ENCODE results near the gene ATF3.

- TF ChIP-seq, protein P1, sequence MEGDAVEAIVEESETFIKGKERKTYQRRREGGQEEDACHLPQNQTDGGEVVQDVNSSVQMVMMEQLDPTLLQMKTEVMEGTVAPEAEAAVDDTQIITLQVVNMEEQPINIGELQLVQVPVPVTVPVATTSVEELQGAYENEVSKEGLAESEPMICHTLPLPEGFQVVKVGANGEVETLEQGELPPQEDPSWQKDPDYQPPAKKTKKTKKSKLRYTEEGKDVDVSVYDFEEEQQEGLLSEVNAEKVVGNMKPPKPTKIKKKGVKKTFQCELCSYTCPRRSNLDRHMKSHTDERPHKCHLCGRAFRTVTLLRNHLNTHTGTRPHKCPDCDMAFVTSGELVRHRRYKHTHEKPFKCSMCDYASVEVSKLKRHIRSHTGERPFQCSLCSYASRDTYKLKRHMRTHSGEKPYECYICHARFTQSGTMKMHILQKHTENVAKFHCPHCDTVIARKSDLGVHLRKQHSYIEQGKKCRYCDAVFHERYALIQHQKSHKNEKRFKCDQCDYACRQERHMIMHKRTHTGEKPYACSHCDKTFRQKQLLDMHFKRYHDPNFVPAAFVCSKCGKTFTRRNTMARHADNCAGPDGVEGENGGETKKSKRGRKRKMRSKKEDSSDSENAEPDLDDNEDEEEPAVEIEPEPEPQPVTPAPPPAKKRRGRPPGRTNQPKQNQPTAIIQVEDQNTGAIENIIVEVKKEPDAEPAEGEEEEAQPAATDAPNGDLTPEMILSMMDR (IDR thresholded peaks at IDR 0.05; ENCODE audit: low read depth, low read length) = no peak
- TF ChIP-seq, protein P2, sequence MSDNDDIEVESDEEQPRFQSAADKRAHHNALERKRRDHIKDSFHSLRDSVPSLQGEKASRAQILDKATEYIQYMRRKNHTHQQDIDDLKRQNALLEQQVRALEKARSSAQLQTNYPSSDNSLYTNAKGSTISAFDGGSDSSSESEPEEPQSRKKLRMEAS (IDR thresholded peaks at IDR 0.05; ENCODE audit: low read depth, low read length) = no peak
- no peak for TF ChIP-seq POLR2A (IDR thresholded peaks at IDR 0.05; ENCODE audit: extremely low read depth, insufficient read length)
- TF ChIP-seq MYC (IDR thresholded peaks at IDR 0.05; ENCODE audit: low read depth, low read length) = no peak
These were observed 24.3 kb upstream of the ATF3 start for GRCh38 chr1:212584092-212584886.
